Trophoblast cell (in vitro differentiated cells and primary cell): Measurements from ENCODE around the gene CNN3.

ENCODE experiments used
- DNase-seq, 2 donors: peaks; one replicate each; pipeline ENCODE4 v3.0.0-alpha.2; 2016
- H2AFZ ChIP-seq: 2 replicates; pipeline ENCODE4 v1.6.1; 2013; ENCODE audit warnings: low read length, moderate library complexity, mild to moderate bottlenecking; ENCODE audit not compliant: insufficient read depth, poor library complexity
- H2AK5ac ChIP-seq: 2 replicates; pipeline ENCODE4 v1.6.1; 2013; ENCODE audit warnings: mild to moderate bottlenecking, low read length
- H2BK120ac ChIP-seq: 2 replicates; pipeline ENCODE4 v1.6.1; 2013; ENCODE audit warnings: low read length, mild to moderate bottlenecking, moderate library complexity; ENCODE audit not compliant: insufficient read depth, poor library complexity
- H2BK12ac ChIP-seq: 2 replicates; pipeline ENCODE4 v1.6.1; 2013; ENCODE audit warnings: mild to moderate bottlenecking, low read length, moderate library complexity
- H2BK5ac ChIP-seq: 2 replicates; pipeline ENCODE4 v1.6.1; 2013; ENCODE audit warnings: low read length, low read depth, moderate library complexity, mild to moderate bottlenecking; ENCODE audit not compliant: poor library complexity
- H3K14ac ChIP-seq: 2 replicates; pipeline ENCODE4 v1.6.1; 2013; ENCODE audit warnings: mild to moderate bottlenecking, low read length
- H3K18ac ChIP-seq: 2 replicates; pipeline ENCODE4 v1.6.1; 2013; ENCODE audit warnings: mild to moderate bottlenecking, low read length
- H3K23ac ChIP-seq: 2 replicates; pipeline ENCODE4 v1.6.1; 2013; ENCODE audit warnings: low read length
- H3K27ac ChIP-seq: 2 replicates; pipeline ENCODE4 v1.5.1; 2013; ENCODE audit warnings: low read depth, mild to moderate bottlenecking, inconsistent platforms, low read length, moderate library complexity
- H3K27me3 ChIP-seq: 2 replicates; pipeline ENCODE4 v1.6.1; 2013; ENCODE audit warnings: inconsistent platforms, mild to moderate bottlenecking, low read length, moderate library complexity; ENCODE audit not compliant: insufficient read depth
- H3K36me3 ChIP-seq, 2 experiments: 1 replicate in 1 of 2; 2 replicates in 1 of 2; pipeline ENCODE4 v1.6.1; 2013; ENCODE audit warnings: low read length in 2 of 2, mild to moderate bottlenecking in 2 of 2, moderate library complexity in 1 of 2; ENCODE audit not compliant: insufficient read depth in 2 of 2, control insufficient read depth in 1 of 2
- H3K4ac ChIP-seq: 2 replicates; pipeline ENCODE4 v1.6.1; 2013; ENCODE audit warnings: low read depth, mild to moderate bottlenecking, low read length, moderate library complexity
- H3K4me1 ChIP-seq, 2 experiments: 1 replicate in 1 of 2; 2 replicates in 1 of 2; pipeline ENCODE4 v1.6.1; 2013; ENCODE audit warnings: low read length in 2 of 2, mild to moderate bottlenecking in 2 of 2, moderate library complexity in 1 of 2; ENCODE audit not compliant: insufficient read depth in 2 of 2, control insufficient read depth in 1 of 2
- H3K4me2 ChIP-seq: 2 replicates; pipeline ENCODE4 v1.6.1; 2013; ENCODE audit warnings: inconsistent platforms, mild to moderate bottlenecking, low read length, moderate library complexity
- H3K4me3 ChIP-seq: 2 replicates; pipeline ENCODE4 v1.5.1; 2013; ENCODE audit warnings: mild to moderate bottlenecking, low read depth, low read length, inconsistent platforms
- H3K79me1 ChIP-seq: one replicate; pipeline ENCODE4 v1.6.1; 2013; ENCODE audit warnings: low read length
- H3K79me2 ChIP-seq: 2 replicates; pipeline ENCODE4 v1.6.1; 2013; ENCODE audit warnings: low read length, mild to moderate bottlenecking; ENCODE audit not compliant: control insufficient read depth, insufficient read depth, poor library complexity
- H3K9ac ChIP-seq: 2 replicates; pipeline ENCODE4 v1.6.1; 2013; ENCODE audit warnings: mild to moderate bottlenecking, low read length
- H3K9me3 ChIP-seq: 2 replicates; pipeline ENCODE4 v1.6.1; 2013; ENCODE audit warnings: low read depth, mild to moderate bottlenecking, control low read depth, inconsistent platforms, low read length; ENCODE audit not compliant: insufficient read depth
- H4K12ac ChIP-seq: 2 replicates; pipeline ENCODE4 v1.6.1; 2013; ENCODE audit warnings: low read depth, mild to moderate bottlenecking, low read length, moderate library complexity
- H4K8ac ChIP-seq: 2 replicates; pipeline ENCODE4 v1.6.1; 2013; ENCODE audit warnings: low read depth, mild to moderate bottlenecking, low read length, moderate library complexity
- H4K91ac ChIP-seq: one replicate; pipeline ENCODE4 v1.6.1; 2013; ENCODE audit warnings: low read depth, mild to moderate bottlenecking, low read length, moderate library complexity
- WGBS: extraction: QIAGEN DNeasy Blood & Tissue Kit; methylation state at CpG from one replicate; pipeline ENCODE4 v1.1.7; 2013; ENCODE audit warnings: missing lambda C conversion rate; ENCODE audit not compliant: insufficient read length, insufficient coverage; ENCODE audit errors: extremely low coverage; 5-methylcytosine and 5-hydroxymethylcytosine counted together

Gene CNN3

DNA sequence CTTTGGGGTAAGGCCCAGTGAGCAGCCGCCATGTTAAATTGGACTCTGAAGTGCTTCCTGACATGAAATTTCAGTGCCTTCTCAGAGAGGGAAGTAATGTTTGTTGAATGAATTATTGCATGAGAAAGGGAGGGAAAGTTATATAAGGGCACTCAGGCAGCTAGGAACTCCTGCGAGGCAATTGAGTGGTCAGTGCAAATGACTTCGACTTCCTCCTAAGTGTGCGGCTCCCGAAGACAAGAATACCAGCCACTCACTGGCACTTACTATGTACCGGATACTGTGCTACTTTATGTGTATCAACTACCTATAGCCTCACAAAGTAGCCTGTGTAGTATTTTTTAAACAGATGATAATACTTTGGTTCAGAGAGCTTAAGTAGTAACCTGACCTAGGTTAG is 52.5 kb downstream of the CNN3 start:
- no CpG with 5 or more reads among the region's 6 CpGs for WGBS

DNA sequence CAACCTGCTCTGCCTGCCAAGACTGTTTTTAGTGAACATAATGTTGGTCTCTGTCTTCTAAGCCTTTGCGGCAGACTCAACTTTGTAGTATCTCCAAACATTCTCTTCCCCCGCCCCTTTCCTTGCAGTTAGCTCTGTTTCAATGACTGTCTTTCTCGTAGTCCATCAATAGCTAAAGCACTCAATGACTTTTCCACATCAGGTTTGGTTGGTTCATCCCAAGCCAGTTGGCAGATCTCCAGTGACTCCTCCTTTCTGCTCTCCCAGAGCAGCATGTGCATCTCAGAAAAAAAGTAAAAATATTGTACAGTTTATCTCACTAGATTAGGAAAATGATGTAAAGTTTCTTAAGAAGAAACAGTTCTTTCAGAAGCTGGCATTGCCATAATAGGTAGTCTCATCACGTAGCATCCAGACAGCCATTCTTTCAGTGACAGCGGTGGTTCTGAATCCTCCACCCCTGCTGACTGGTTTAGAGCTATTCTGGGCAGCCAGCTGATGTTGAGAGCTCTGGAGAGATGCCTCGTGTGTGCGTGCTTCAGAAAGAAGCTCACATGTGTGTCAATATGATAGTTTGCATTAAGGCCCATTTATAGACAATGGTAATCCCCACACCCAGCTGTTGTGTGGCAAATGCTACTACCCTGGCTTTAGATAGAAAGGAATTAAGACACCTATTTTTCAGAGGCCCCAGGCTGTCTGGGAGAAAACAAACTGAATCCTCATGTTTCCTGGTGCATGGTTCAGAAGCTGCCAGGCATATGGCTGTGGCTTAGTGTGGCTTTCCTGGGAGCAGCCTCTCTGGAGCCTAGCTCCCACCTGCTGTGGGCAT is 53.2 kb downstream of the CNN3 start:
- no peak overlapping the region for H2AK5ac ChIP-seq
- H3K9ac ChIP-seq: no peak overlapping the region
- H3K18ac ChIP-seq: no peak overlapping the region
- WGBS: no CpG with 5 or more reads among the region's 7 CpGs
- DNase-seq: no peak
- H4K91ac ChIP-seq: peak overlapping the region; percentile 20
- no peak overlapping the region for H3K23ac ChIP-seq
- H2BK12ac ChIP-seq: peak overlapping the region; percentile 19
- H2BK120ac ChIP-seq: no peak overlapping the region
- H3K4me3 ChIP-seq: no peak overlapping the region
- no peak overlapping the region for H4K12ac ChIP-seq
- no peaks in the 10 kb centered on the region for H3K27me3 ChIP-seq
- H3K79me1 ChIP-seq: peaks cover 10% of the 10 kb centered on the region
- H2BK5ac ChIP-seq: no peak overlapping the region
- no peak overlapping the region for H3K4me2 ChIP-seq
- no peak overlapping the region for H3K4ac ChIP-seq
- no peak overlapping the region for H4K8ac ChIP-seq
- H3K27ac ChIP-seq: peak overlapping the region; percentile 25
- H2AFZ ChIP-seq: no peak overlapping the region
- no peak overlapping the region for H3K14ac ChIP-seq
- H3K79me2 ChIP-seq: no peaks in the 10 kb centered on the region
- peaks cover 1% of the 10 kb centered on the region for H3K9me3 ChIP-seq
- no peaks in the 10 kb centered on the region for H3K36me3 ChIP-seq
- H3K4me1 ChIP-seq: peaks cover 13 to 22% of the 10 kb centered on the region in 2 experiments

More for the DNA sequence above, 52.5 kb downstream of the CNN3 start:
- H3K27ac ChIP-seq: no peak overlapping the region
- H3K79me1 ChIP-seq: peaks cover 8% of the 10 kb centered on the region
- DNase-seq: no peak
- H3K27me3 ChIP-seq: no peaks in the 10 kb centered on the region
- H3K9ac ChIP-seq: no peak overlapping the region
- H3K18ac ChIP-seq: no peak overlapping the region
- H3K79me2 ChIP-seq: no peaks in the 10 kb centered on the region
- no peak overlapping the region for H3K23ac ChIP-seq
- no peak overlapping the region for H2BK120ac ChIP-seq
- no peak overlapping the region for H2AK5ac ChIP-seq
- H4K8ac ChIP-seq: no peak overlapping the region
- no peaks in the 10 kb centered on the region for H3K36me3 ChIP-seq
- no peak overlapping the region for H3K14ac ChIP-seq
- H3K4ac ChIP-seq: no peak overlapping the region
- peak overlapping the region; percentile 20 for H4K91ac ChIP-seq
- H2BK5ac ChIP-seq: no peak overlapping the region
- no peaks in the 10 kb centered on the region for H3K9me3 ChIP-seq
- peaks cover 11 to 22% of the 10 kb centered on the region in 2 experiments for H3K4me1 ChIP-seq
- no peak overlapping the region for H3K4me3 ChIP-seq
- peak overlapping the region; percentile 19 for H2BK12ac ChIP-seq
- no peak overlapping the region for H4K12ac ChIP-seq
- H2AFZ ChIP-seq: no peak overlapping the region
- no peak overlapping the region for H3K4me2 ChIP-seq

DNA sequence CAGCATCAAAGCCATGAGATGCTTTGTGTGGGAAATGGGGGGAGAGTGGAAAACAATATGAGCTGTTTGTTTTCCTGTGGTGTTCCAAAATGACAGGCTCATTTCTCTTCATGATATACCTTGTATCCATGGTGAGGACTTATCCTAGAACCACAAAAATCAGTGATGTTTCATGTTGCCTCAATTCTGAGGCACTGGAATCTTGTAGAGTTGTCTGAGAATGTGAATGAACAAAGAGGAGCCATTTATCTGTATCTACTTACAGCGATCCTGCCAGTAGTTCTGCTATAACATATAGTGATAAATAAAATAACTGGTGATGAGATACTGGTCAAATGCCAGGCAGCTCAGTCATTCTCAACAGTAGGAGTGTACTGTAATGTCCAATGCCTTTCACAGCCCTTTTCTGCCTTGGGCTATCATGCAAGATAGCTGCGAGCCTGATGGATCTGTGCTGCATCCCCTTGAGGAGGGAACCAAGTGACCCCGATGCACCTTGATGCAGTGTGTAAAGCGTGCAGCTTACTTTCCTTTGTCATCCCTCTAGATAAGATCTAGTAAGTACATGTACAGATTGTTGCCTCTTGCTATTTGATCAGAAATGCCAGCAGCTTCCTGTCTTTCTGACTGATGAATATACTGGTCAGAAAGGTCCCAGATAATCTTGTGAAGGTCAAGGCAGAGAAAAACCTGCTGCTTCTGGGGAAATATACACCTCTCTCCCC is 54.0 kb downstream of the CNN3 start:
- no peak overlapping the region for H2AFZ ChIP-seq
- H3K4ac ChIP-seq: no peak overlapping the region
- no peak overlapping the region for H4K8ac ChIP-seq
- peaks cover 2% of the 10 kb centered on the region for H3K9me3 ChIP-seq
- H3K36me3 ChIP-seq: no peaks in the 10 kb centered on the region
- no peak overlapping the region for H3K27ac ChIP-seq
- H2BK12ac ChIP-seq: peak overlapping the region; percentile 76
- H3K14ac ChIP-seq: no peak overlapping the region
- no peaks in the 10 kb centered on the region for H3K27me3 ChIP-seq
- H2BK120ac ChIP-seq: peak overlapping the region; percentile 39
- no peak overlapping the region for H3K9ac ChIP-seq
- no peak overlapping the region for H3K23ac ChIP-seq
- H3K4me1 ChIP-seq: peaks cover 13 to 22% of the 10 kb centered on the region in 2 experiments
- H4K12ac ChIP-seq: no peak overlapping the region
- DNase-seq: peak in 1 of 2 donors; percentile 25
- no peak overlapping the region for H3K4me3 ChIP-seq
- H3K18ac ChIP-seq: no peak overlapping the region
- H4K91ac ChIP-seq: peak overlapping the region; percentile 26
- no CpG with 5 or more reads among the region's 4 CpGs for WGBS
- H2BK5ac ChIP-seq: no peak overlapping the region
- H3K79me2 ChIP-seq: no peaks in the 10 kb centered on the region
- H3K79me1 ChIP-seq: peaks cover 11% of the 10 kb centered on the region
- no peak overlapping the region for H2AK5ac ChIP-seq
- H3K4me2 ChIP-seq: no peak overlapping the region

DNA sequence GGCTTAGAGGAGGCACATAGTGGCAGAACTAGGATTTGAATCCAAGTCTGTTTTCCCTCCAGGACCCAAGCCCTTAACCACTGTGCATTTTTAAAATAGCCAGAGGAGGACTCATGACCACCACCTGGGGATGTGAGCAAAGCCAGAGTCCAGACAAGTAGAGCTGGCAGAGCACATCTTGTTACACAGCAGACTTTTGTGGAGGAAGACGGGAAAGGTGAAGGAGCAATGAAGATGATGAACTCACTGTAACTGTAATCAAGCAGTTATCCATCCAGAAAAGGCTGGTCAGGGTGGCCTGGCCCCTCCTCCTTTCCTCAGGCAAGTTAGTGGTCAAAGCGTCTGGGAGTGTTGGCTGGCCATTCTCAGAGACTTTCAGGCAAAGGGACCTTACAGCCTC is 55.9 kb downstream of the CNN3 start:
- no CpG with 5 or more reads among the region's 2 CpGs for WGBS
- no peak overlapping the region for H3K4me3 ChIP-seq
- H3K4ac ChIP-seq: no peak overlapping the region
- no peak overlapping the region for H4K12ac ChIP-seq
- H3K27ac ChIP-seq: peak overlapping the region; percentile 61
- H3K9me3 ChIP-seq: peaks cover 2% of the 10 kb centered on the region
- no peak overlapping the region for H3K9ac ChIP-seq
- peaks cover 18% of the 10 kb centered on the region for H3K79me1 ChIP-seq
- peaks cover 19 to 25% of the 10 kb centered on the region in 2 experiments for H3K4me1 ChIP-seq
- H4K8ac ChIP-seq: no peak overlapping the region
- H3K4me2 ChIP-seq: no peak overlapping the region
- H2BK120ac ChIP-seq: no peak overlapping the region
- no peak overlapping the region for H3K14ac ChIP-seq
- peak overlapping the region; percentile 29 for H2BK5ac ChIP-seq
- H2AFZ ChIP-seq: no peak overlapping the region
- peak; percentile 73 to 82 for DNase-seq
- H2BK12ac ChIP-seq: peak overlapping the region; percentile 56
- peak overlapping the region; percentile 61 for H4K91ac ChIP-seq
- peaks cover 1% of the 10 kb centered on the region for H3K79me2 ChIP-seq
- H3K23ac ChIP-seq: no peak overlapping the region
- no peak overlapping the region for H2AK5ac ChIP-seq
- no peaks in the 10 kb centered on the region for H3K27me3 ChIP-seq
- no peaks in the 10 kb centered on the region for H3K36me3 ChIP-seq
- H3K18ac ChIP-seq: no peak overlapping the region
